ENCODE data around the gene PTH1R.

- TF ChIP-seq SUZ12 (IDR thresholded peaks at IDR 0.05; ENCODE audit: extremely low read depth, insufficient read depth, insufficient read length) (no peak), YY1 (IDR thresholded peaks at IDR 0.05; ENCODE audit: insufficient read depth, insufficient read length) (no peak), ZNF274 (IDR thresholded peaks at IDR 0.05; ENCODE audit: low read depth, low read length) (no peak)
Measured at GRCh38 chr3:46876313-46877300, 914 bp upstream of the PTH1R start.
